Left renal pelvis (tissue), 4 donors: Measurements from ENCODE around the gene TMCO1. TPM values are rescaled to one million over a fixed set of nuclear protein-coding genes. Genes with fewer than 3 reads are reported as not detected.
"Not testable (repeated sequence)": the region's sequence is repeated elsewhere in the genome, so short reads cannot be mapped to it uniquely, and the experiment has no call there.

Experiments
- DNase-seq, 4 donors: peaks; one replicate each; pipeline ENCODE4 v3.0.0-alpha.2; 2013; ENCODE audit warnings: low read depth in 4 of 4, low spot score in 3 of 4
- polyA plus RNA-seq, 4 donors: library from polyadenylated mRNA; unstranded; fragments of 120-200 nt; gene quantifications; one replicate each; pipeline ENCODE4 v1.2.1, GENCODE V29; 2013; ENCODE audit not compliant: insufficient read length in 4 of 4

TMCO1 gene
- polyA plus RNA-seq, 4 donors: 104 to 192 (median 160) TPM

GRCh38 chr1:165747632-165748447 is 20.8 kb downstream of the TMCO1 start:
- DNase-seq: no peak

GRCh38 chr1:165744913-165745312 is 23.8 kb downstream of the TMCO1 start:
- DNase-seq: not testable (repeated sequence)

GRCh38 chr1:165742194-165742593 is 26.5 kb downstream of the TMCO1 start:
- no peak for DNase-seq

- DNase-seq: no peak
Observed at GRCh38 chr1:165738794-165739193, 29.9 kb downstream of the TMCO1 start.

GRCh38 chr1:165737196-165737595 is 31.5 kb downstream of the TMCO1 start:
- DNase-seq: no peak

GRCh38 chr1:165734906-165735305 is 33.8 kb downstream of the TMCO1 start:
- no peak for DNase-seq

- DNase-seq: no peak
Observed at GRCh38 chr1:165726841-165727240, 41.8 kb downstream of the TMCO1 start.

GRCh38 chr1:165726169-165726568 is 42.5 kb downstream of the TMCO1 start:
- DNase-seq: no peak

- DNase-seq: peak in 3 of 4 donors; percentile 14 to 34 (median 32)
Observed at GRCh38 chr1:165717918-165718515, 50.7 kb downstream of the TMCO1 start.

GRCh38 chr1:165716265-165717051 is 52.2 kb downstream of the TMCO1 start:
- not testable (repeated sequence) for DNase-seq

GRCh38 chr1:165712764-165713163 is 55.9 kb downstream of the TMCO1 start:
- no peak for DNase-seq

GRCh38 chr1:165707984-165708706 is 60.5 kb downstream of the TMCO1 start:
- no peak for DNase-seq

GRCh38 chr1:165703648-165704047 is 65.0 kb downstream of the TMCO1 start:
- DNase-seq: no peak

- DNase-seq: not testable (repeated sequence)
Observed at GRCh38 chr1:165701922-165702321, 66.7 kb downstream of the TMCO1 start.

GRCh38 chr1:165699577-165699976 is 69.1 kb downstream of the TMCO1 start:
- no peak for DNase-seq

GRCh38 chr1:165698761-165699052 is 70.0 kb downstream of the TMCO1 start:
- no peak for DNase-seq

GRCh38 chr1:165697881-165698760 is 70.5 kb downstream of the TMCO1 start, which contains the start of gene ALDH9A1:
Gene ALDH9A1 (minus strand): TSS chr1:165698562. CDS start chr1:165698558, 4 bp downstream.
- peak; percentile 36 to 66 (median 56) for DNase-seq

- DNase-seq: no peak
Observed at GRCh38 chr1:165697491-165697880, 71.2 kb downstream of the TMCO1 start.

- no peak for DNase-seq
Observed at GRCh38 chr1:165696625-165697100, 72.0 kb downstream of the TMCO1 start.

GRCh38 chr1:165695031-165695430 is 73.6 kb downstream of the TMCO1 start:
- no peak for DNase-seq
